Common myeloid progenitor, CD34-positive (primary cell): ENCODE data around the gene GALNT14.

ENCODE experiments used
- CTCF ChIA-PET: fragments of 350-600 bp; sonication (Branson Sonifier 250); formaldehyde crosslinking; loops from one replicate; lab custom pipeline; 2021; ENCODE audit warnings: antibody characterized with exemption; lab: Charles Lee
- POLR2A ChIA-PET: fragments of 350-600 bp; sonication (Branson Sonifier 250); formaldehyde crosslinking; loops from one replicate; lab custom pipeline; 2021; ENCODE audit warnings: antibody characterized with exemption; lab: Charles Lee
- DNase-seq, 3 donors: peaks; one replicate each; pipeline versions ENCODE4 v3.0.0 to v3.0.0-alpha.2; 2013
- H3K27ac ChIP-seq, 2 experiments: 1 replicate in 1 of 2; 2 replicates in 1 of 2; pipeline ENCODE4 v1.7.0; 2013; ENCODE audit warnings: inconsistent platforms in 2 of 2, low read length in 2 of 2, mild to moderate bottlenecking in 2 of 2, low read depth in 1 of 2, moderate library complexity in 1 of 2; ENCODE audit not compliant: severe bottlenecking in 2 of 2, insufficient read depth in 1 of 2, poor library complexity in 1 of 2
- H3K27me3 ChIP-seq, 5 experiments: replicated peaks in 2 of 5; 1 replicate in 3 of 5; 2 replicates in 2 of 5; pipeline versions ENCODE4 v1.6.1 to v1.7.0; 2013; ENCODE audit warnings: low read length in 4 of 5, mild to moderate bottlenecking in 2 of 5, moderate library complexity in 2 of 5, inconsistent platforms in 1 of 5; ENCODE audit not compliant: insufficient read depth in 5 of 5, control insufficient read depth in 4 of 5
- H3K36me3 ChIP-seq, 4 experiments: 1 replicate in 2 of 4; 2 replicates in 2 of 4; pipeline versions ENCODE4 v1.6.1 to v1.7.0; 2013; ENCODE audit warnings: low read length in 3 of 4, control low read depth in 1 of 4, mild to moderate bottlenecking in 1 of 4; ENCODE audit not compliant: control insufficient read depth in 4 of 4, insufficient read depth in 4 of 4
- H3K4me1 ChIP-seq, 4 experiments: 1 replicate in 3 of 4; 2 replicates in 1 of 4; pipeline versions ENCODE4 v1.6.1 to v1.7.1; 2013; ENCODE audit warnings: low read length in 3 of 4, mild to moderate bottlenecking in 3 of 4, control low read depth in 1 of 4, inconsistent platforms in 1 of 4, moderate library complexity in 1 of 4; ENCODE audit not compliant: control insufficient read depth in 4 of 4, insufficient read depth in 4 of 4; ENCODE audit errors: control extremely low read depth in 1 of 4
- H3K4me3 ChIP-seq, 7 experiments: 1 replicate in 4 of 7; 2 replicates in 3 of 7; pipeline versions ENCODE4 v1.5.1 to v1.7.0; 2013; ENCODE audit warnings: mild to moderate bottlenecking in 7 of 7, low read length in 6 of 7, moderate library complexity in 6 of 7, inconsistent platforms in 2 of 7, low read depth in 2 of 7, control low read depth in 1 of 7; ENCODE audit not compliant: insufficient read depth in 4 of 7, control insufficient read depth in 1 of 7; ENCODE audit errors: extremely low read depth in 1 of 7
- H3K9me3 ChIP-seq, 5 experiments: 1 replicate in 4 of 5; 2 replicates in 1 of 5; pipeline versions ENCODE4 v1.6.1 to v1.7.1; 2013; ENCODE audit warnings: low read length in 4 of 5, mild to moderate bottlenecking in 2 of 5, inconsistent platforms in 1 of 5, low read depth in 1 of 5, moderate library complexity in 1 of 5; ENCODE audit not compliant: control insufficient read depth in 4 of 5, insufficient read depth in 2 of 5; ENCODE audit errors: control extremely low read depth in 1 of 5
- WGBS: methylation state at CpG from one replicate; pipeline ENCODE4 v1.1.5; 2013; ENCODE audit not compliant: insufficient coverage; 5-methylcytosine and 5-hydroxymethylcytosine counted together

Gene GALNT14

DNA sequence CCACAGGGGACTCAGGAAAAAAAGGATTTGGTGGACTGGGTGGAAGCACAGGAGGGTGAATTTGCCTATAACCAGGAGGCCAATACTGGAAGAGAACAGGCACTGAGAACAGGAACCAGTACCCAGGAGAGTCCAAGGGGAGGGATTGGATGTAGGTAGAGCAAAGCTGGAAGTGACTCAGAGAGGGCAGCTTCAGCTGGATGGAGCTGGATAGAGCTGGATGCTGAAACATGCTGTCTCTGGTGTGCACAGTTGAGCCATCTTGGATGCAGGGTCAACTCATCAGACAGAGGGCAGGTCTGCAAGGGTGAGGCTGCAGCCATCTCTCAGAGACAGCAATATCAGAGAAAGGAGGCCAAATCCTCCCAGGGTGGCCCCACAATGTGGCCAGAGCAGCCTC lies 134.0 kb downstream of the GALNT14 start:
- no peak overlapping the region for H3K4me3 ChIP-seq
- DNase-seq, result no peak
- ChIA-PET POLR2A (no interaction called here), CTCF (no interaction called here)
- no peaks in the 10 kb centered on the region for H3K36me3 ChIP-seq
- H3K9me3 ChIP-seq, result no peaks in the 10 kb centered on the region
- no peak overlapping the region for H3K27ac ChIP-seq
- H3K4me1 ChIP-seq, result peaks cover 0 to 2% (median 0%) of the 10 kb centered on the region in 4 experiments
- no peaks in the 10 kb centered on the region for H3K27me3 ChIP-seq

DNA sequence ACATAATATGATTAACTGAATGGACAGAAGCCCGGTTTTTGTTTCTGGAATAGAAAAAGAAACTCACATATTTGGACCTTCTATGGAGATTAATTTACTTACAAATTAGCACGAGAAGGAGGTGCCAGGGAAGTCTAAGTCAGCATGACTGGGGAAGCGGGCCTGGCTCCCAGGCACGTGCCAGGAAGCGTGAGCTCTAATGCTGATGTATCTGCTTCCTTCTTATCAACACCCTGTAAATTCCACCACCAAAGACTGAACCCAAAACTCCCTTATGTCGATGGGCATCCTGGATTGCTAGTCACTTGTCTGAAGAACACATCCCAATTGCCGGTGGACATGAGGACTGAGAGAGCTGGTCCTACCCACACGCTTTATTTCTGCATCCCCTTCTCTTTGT lies 134.5 kb downstream of the GALNT14 start:
- Histone ChIP-seq H3K4me3 (no peak overlapping the region), H3K27me3 (no peaks in the 10 kb centered on the region), H3K4me1 (peaks cover 0 to 2% (median 0%) of the 10 kb centered on the region in 4 experiments), H3K27ac (no peak overlapping the region), H3K9me3 (no peaks in the 10 kb centered on the region), H3K36me3 (peaks cover 0 to 1% (median 0%) of the 10 kb centered on the region in 4 experiments)
- 62% methylated on average over 5 of the region's 8 CpGs for WGBS
- POLR2A ChIA-PET, result no interaction called here
- CTCF ChIA-PET, result no interaction called here
- DNase-seq, result peak in 2 of 3 donors; percentile 6 to 9

DNA sequence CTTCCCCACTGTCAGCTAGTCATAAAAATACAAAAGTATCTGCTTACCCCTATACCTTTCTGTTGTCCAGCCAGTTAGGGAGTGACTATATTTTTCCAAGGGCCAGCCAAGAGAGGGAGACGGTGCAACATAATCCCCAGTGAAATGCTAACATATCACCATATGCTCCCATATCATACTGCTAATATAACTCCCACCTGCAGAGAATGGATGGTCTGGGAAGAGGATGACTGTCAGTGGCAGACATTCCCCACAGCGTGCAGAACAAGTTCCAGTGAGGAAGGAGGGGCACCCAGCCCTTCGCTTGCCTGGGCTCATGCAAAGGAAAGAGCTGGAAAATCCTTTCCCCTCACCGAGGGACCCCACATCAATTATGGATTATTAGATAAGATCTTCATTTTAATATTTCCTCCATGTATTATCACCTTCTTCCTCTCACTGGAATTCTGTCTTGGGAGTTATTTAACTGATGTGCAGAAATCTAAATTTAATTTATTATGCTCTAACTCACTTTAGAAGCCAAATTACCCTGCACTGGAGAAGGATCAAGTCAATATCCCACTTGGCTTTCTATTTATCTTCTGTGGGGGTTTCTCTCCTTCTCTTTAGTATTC lies 135.6 kb downstream of the GALNT14 start:
- 83% methylated on average over 1 of the region's 4 CpGs for WGBS
- Histone ChIP-seq H3K27ac (no peak overlapping the region), H3K4me1 (peaks cover 0 to 2% (median 0%) of the 10 kb centered on the region in 4 experiments), H3K36me3 (peaks cover 0 to 3% (median 0%) of the 10 kb centered on the region in 4 experiments), H3K9me3 (no peaks in the 10 kb centered on the region), H3K27me3 (no peaks in the 10 kb centered on the region), H3K4me3 (no peak overlapping the region)
- CTCF ChIA-PET, result no interaction called here
- no peak for DNase-seq
- POLR2A ChIA-PET, result no interaction called here

DNA sequence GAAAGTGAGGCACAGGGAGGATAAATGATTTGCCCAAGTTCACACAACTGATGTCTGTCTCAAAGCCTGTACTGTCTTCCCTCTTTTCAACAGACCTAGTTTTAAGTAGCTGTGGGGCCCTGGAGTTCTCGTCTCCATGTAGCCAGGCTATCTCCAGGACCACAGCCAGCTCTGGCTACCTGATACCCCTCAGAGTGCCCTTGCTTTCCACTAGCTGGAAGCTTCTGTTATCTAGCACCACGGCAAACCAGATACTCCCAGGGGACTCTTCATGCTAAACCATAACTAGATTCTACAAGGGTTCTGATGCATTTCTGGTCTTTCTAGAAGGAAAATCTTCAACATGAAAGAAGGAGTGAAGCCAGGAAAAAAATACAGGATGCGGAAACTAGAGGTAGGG lies 137.3 kb downstream of the GALNT14 start:
- H3K9me3 ChIP-seq, result no peaks in the 10 kb centered on the region
- no peaks in the 10 kb centered on the region for H3K27me3 ChIP-seq
- H3K4me1 ChIP-seq, result peaks cover 0 to 2% (median 0%) of the 10 kb centered on the region in 4 experiments
- peaks cover 0 to 3% (median 0%) of the 10 kb centered on the region in 4 experiments for H3K36me3 ChIP-seq
- 90% methylated on average over 3 of the region's 3 CpGs for WGBS
- no peak overlapping the region for H3K4me3 ChIP-seq
- CTCF ChIA-PET, result no interaction called here
- no peak for DNase-seq
- no peak overlapping the region for H3K27ac ChIP-seq
- POLR2A ChIA-PET, result no interaction called here

DNA sequence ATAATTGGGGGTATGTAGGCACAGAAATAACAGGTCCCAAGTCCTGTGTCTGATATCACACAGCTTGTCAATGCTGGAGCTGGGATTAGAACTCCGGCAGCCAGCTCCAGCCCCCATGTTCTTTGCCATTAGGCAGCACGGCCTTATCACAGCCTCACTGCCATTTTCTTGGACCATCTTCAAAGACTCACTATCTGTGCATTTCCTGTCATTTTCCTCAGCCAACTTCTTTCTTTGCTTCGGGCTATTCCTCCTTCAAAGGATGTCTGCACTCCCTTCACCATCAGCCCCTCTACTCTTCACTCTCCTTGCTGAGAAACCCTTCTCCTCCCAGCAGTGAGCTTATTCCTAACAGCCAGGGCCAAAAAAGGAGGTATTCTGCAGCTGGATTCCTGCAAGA lies 139.6 kb downstream of the GALNT14 start:
- WGBS, result 96% methylated on average over 3 of the region's 3 CpGs
- CTCF ChIA-PET, result no interaction called here
- POLR2A ChIA-PET, result no interaction called here
- peaks cover 0 to 3% (median 0%) of the 10 kb centered on the region in 4 experiments for H3K36me3 ChIP-seq
- H3K4me1 ChIP-seq, result peaks cover 0 to under 1% (median 0%) of the 10 kb centered on the region in 4 experiments
- no peak for DNase-seq
- H3K9me3 ChIP-seq, result no peaks in the 10 kb centered on the region
- H3K27me3 ChIP-seq, result no peaks in the 10 kb centered on the region
- H3K27ac ChIP-seq, result no peak overlapping the region
- H3K4me3 ChIP-seq, result no peak overlapping the region

DNA sequence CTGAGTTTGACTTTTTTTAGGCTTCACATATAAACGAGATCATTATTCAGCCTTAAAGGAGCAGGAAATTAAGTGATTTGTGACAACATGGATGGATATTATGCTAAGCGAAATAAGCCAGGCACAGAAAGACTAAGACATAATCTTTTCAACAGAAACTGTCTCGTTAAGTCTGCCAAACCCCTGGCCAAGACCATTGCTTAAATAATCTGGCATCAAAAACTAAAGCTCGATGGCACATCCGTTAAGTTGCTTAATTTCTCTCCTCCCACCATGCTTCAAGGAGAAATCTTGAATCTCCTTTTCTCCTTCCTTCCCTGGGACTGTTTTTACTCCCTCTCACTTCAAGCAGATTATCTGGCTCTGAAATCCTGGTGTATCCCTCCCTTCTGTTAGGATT lies 140.3 kb downstream of the GALNT14 start:
- DNase-seq, result no peak
- CTCF ChIA-PET, result no interaction called here
- Histone ChIP-seq H3K36me3 (peaks cover 0 to 3% (median 0%) of the 10 kb centered on the region in 4 experiments), H3K4me1 (no peaks in the 10 kb centered on the region), H3K9me3 (no peaks in the 10 kb centered on the region), H3K4me3 (no peak overlapping the region), H3K27me3 (no peaks in the 10 kb centered on the region), H3K27ac (no peak overlapping the region)
- WGBS, result 97% methylated on average over 4 of the region's 5 CpGs
- POLR2A ChIA-PET, result no interaction called here

DNA sequence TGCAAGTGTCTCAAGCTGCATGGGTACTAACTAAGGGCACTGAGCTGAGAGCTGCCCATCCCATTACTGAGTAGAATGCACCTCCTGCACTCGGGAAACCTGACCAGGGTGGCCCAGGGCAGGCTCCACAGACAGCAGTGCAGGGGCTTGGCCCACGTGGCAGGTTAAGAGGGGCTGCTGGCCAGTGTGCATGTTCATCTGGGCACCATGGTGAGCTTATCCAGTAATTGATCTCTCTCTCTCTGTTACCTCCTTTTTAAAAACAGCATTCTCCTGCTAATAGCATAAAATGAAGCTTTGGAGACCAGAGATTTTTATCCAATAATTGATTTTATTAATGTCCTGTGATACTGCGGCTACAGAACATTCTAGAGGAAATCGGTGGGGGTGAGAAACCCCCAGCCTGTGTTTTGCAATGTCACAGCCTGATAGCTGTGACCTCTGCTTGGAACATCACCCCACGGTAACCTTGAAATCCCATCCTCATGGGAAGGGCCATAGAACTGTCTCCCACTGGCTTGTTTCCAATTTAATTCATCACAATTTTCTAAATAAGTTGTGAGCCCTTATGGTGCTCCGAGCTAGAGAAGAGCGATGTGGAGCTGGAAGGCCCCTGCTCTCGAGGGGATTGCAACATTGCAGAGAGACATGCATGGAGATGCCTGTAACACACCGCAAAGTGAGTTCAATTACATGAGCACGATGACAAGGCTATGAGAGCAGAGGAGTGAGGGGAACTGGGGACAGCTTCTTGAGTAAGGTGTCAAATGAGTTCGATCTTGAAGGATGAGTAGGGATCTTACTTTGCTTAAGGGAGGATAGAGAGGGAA lies 143.8 kb downstream of the GALNT14 start:
- Histone ChIP-seq H3K4me3 (no peak overlapping the region), H3K4me1 (no peaks in the 10 kb centered on the region), H3K27me3 (no peaks in the 10 kb centered on the region), H3K36me3 (peaks cover 0 to 4% (median 2%) of the 10 kb centered on the region in 4 experiments), H3K9me3 (no peaks in the 10 kb centered on the region), H3K27ac (no peak overlapping the region)
- WGBS, result 96% methylated on average over 8 of the region's 11 CpGs
- CTCF ChIA-PET, result no interaction called here
- POLR2A ChIA-PET, result interaction anchor here (0.6 kb wide), 1 partner anchor 1834 kb away, joined by 3 read pairs; no protein-coding TSS in a partner anchor
- DNase-seq, result no peak
